Stimulated activated CD8-positive, alpha-beta memory T cell treated with anti-CD3 and anti-CD28 coated beads, Interleukin-7, amount 100 ng/mL, for 24 hours (primary cell): ENCODE measurements around the gene NDUFS1.
"Not testable (repeated sequence)": the region's sequence is repeated elsewhere in the genome, so short reads cannot be mapped to it uniquely, and the experiment has no call there.

Experiments used
- DNase-seq: peaks from one replicate; pipeline ENCODE4 v3.0.0-alpha.2; 2020; ENCODE audit warnings: low read depth

NDUFS1 gene

GRCh38 chr2:206098471-206098870 is 60.8 kb downstream of the NDUFS1 start:
- DNase-seq, result no peak

- no peak for DNase-seq
Observed at GRCh38 chr2:206096876-206097275, 62.4 kb downstream of the NDUFS1 start.

GRCh38 chr2:206095536-206096332 is 63.5 kb downstream of the NDUFS1 start:
- DNase-seq, result no peak

GRCh38 chr2:206092297-206092696 is 66.9 kb downstream of the NDUFS1 start:
- no peak for DNase-seq

GRCh38 chr2:206088248-206088647 is 71.0 kb downstream of the NDUFS1 start:
- DNase-seq, result no peak

GRCh38 chr2:206086716-206087350 is 72.4 kb downstream of the NDUFS1 start:
- DNase-seq, result no peak

GRCh38 chr2:206085742-206086445 is 73.3 kb downstream of the NDUFS1 start, which contains the start of gene INO80D:
INO80D (minus strand) TSS chr2:206086174; CDS start chr2:206063016, 23,158 bp downstream.
- DNase-seq, result peak; percentile 56

- DNase-seq, result peak; percentile 17
Observed at GRCh38 chr2:206084870-206085741, 74.1 kb downstream of the NDUFS1 start.

GRCh38 chr2:206084439-206084869 is 74.8 kb downstream of the NDUFS1 start:
- DNase-seq, result no peak

GRCh38 chr2:206083602-206084438 is 75.4 kb downstream of the NDUFS1 start:
- no peak for DNase-seq

- no peak for DNase-seq
Observed at GRCh38 chr2:206082298-206082843, 76.9 kb downstream of the NDUFS1 start.

GRCh38 chr2:206080927-206081326 is 78.3 kb downstream of the NDUFS1 start:
- no peak for DNase-seq

- DNase-seq, result no peak
Observed at GRCh38 chr2:206079699-206080465, 79.4 kb downstream of the NDUFS1 start.

GRCh38 chr2:206077879-206078278 is 81.4 kb downstream of the NDUFS1 start:
- not testable (repeated sequence) for DNase-seq

- DNase-seq, result no peak
Observed at GRCh38 chr2:206075113-206075512, 84.1 kb downstream of the NDUFS1 start.

GRCh38 chr2:206071807-206072206 is 87.4 kb downstream of the NDUFS1 start:
- DNase-seq, result no peak

- DNase-seq, result no peak
Observed at GRCh38 chr2:206069417-206069816, 89.8 kb downstream of the NDUFS1 start.

GRCh38 chr2:206068207-206068606 is 91.0 kb downstream of the NDUFS1 start:
- DNase-seq, result no peak
